HG03565 (cell line): ENCODE measurements around the gene FAM221A.
"Not testable (repeated sequence)": the region's sequence is repeated elsewhere in the genome, so short reads cannot be mapped to it uniquely, and the experiment has no call there.

ENCODE experiments used
- ATAC-seq: cut with Tn5 transposase; IDR thresholded peaks from one replicate; pipeline ENCODE4 v1.9.1; 2021; ENCODE audit warnings: mild to moderate bottlenecking, moderate library complexity; ENCODE audit not compliant: unreplicated experiment

The FAM221A gene

GRCh38 chr7:23698822-23699221 is 18.8 kb downstream of the FAM221A start:
- no peak for ATAC-seq

- no peak for ATAC-seq
Observed at GRCh38 chr7:23700046-23700445, 20.0 kb downstream of the FAM221A start.

- no peak for ATAC-seq
Observed at GRCh38 chr7:23709081-23709750, 29.2 kb downstream of the FAM221A start.

GRCh38 chr7:23710000-23710399 is 30.0 kb downstream of the FAM221A start, which contains the start of gene STK31:
Gene STK31 (plus strand): TSS chr7:23710219. CDS start chr7:23710286, 67 bp downstream.
- no peak for ATAC-seq

- no peak for ATAC-seq
Observed at GRCh38 chr7:23712368-23713284, 32.6 kb downstream of the FAM221A start.

- no peak for ATAC-seq
Observed at GRCh38 chr7:23713285-23714149, 33.5 kb downstream of the FAM221A start.

GRCh38 chr7:23714150-23714464 is 34.1 kb downstream of the FAM221A start:
- no peak for ATAC-seq

- ATAC-seq = no peak
Observed at GRCh38 chr7:23714579-23714978, 34.6 kb downstream of the FAM221A start.

GRCh38 chr7:23715099-23715498 is 35.1 kb downstream of the FAM221A start:
- no peak for ATAC-seq

GRCh38 chr7:23717788-23718187 is 37.8 kb downstream of the FAM221A start:
- no peak for ATAC-seq

- ATAC-seq = no peak
Observed at GRCh38 chr7:23721456-23721855, 41.5 kb downstream of the FAM221A start.

- ATAC-seq = not testable (repeated sequence)
Observed at GRCh38 chr7:23722587-23723216, 42.7 kb downstream of the FAM221A start.

GRCh38 chr7:23724113-23724512 is 44.1 kb downstream of the FAM221A start:
- not testable (repeated sequence) for ATAC-seq

GRCh38 chr7:23742051-23742450 is 62.1 kb downstream of the FAM221A start:
- ATAC-seq = no peak

GRCh38 chr7:23743226-23743625 is 63.2 kb downstream of the FAM221A start:
- ATAC-seq = no peak

- no peak for ATAC-seq
Observed at GRCh38 chr7:23746629-23747028, 66.6 kb downstream of the FAM221A start.

GRCh38 chr7:23751852-23752251 is 71.9 kb downstream of the FAM221A start:
- ATAC-seq = no peak
